ENCODE data around the gene THADA.

DNA sequence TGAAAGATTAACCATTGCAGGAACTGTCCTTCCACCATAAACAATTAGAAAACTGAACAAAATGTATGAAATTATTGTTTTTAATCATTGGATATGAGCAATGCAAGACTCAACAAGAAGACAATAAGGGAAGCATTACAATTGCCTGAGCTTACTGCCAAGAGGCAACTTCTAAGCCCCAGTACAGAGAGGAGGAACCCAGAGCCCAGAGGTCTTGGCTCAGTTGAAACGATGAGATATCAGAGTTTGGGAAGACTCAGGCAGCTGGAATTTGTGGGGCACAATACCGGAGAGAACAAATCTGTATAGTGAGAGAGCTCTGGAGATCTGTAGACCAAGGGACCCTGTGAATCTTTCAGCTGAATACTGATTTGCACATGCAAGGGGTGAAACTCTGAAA lies 288.8 kb downstream of the THADA start:
- TF ChIP-seq EP300 (IDR thresholded peaks at IDR 0.05) (no peak), POLR2A (IDR thresholded peaks at IDR 0.05) (no peak)
- TF ChIP-seq, protein P1, sequence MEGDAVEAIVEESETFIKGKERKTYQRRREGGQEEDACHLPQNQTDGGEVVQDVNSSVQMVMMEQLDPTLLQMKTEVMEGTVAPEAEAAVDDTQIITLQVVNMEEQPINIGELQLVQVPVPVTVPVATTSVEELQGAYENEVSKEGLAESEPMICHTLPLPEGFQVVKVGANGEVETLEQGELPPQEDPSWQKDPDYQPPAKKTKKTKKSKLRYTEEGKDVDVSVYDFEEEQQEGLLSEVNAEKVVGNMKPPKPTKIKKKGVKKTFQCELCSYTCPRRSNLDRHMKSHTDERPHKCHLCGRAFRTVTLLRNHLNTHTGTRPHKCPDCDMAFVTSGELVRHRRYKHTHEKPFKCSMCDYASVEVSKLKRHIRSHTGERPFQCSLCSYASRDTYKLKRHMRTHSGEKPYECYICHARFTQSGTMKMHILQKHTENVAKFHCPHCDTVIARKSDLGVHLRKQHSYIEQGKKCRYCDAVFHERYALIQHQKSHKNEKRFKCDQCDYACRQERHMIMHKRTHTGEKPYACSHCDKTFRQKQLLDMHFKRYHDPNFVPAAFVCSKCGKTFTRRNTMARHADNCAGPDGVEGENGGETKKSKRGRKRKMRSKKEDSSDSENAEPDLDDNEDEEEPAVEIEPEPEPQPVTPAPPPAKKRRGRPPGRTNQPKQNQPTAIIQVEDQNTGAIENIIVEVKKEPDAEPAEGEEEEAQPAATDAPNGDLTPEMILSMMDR (IDR thresholded peaks at IDR 0.05) = no peak
